HepG2 (cell line): ENCODE results near the gene SLC7A10. TPM values are rescaled to one million over a fixed set of nuclear protein-coding genes. Genes with fewer than 3 reads are reported as not detected.

Experiments used
- ATAC-seq: fragments of 200-7000 bp; cut with Tn5 transposase; 3 replicates; pipeline ENCODE4 v1.9.1; 2020; ENCODE audit warnings: mild to moderate bottlenecking, moderate library complexity
- BruUV-seq: library from RNA; stranded (reverse); fragments of 400-500 nt; replicated peaks from 2 replicates; lab custom pipeline; 2021; lab: Mats Ljungman, UMichigan
- CTCF ChIA-PET: fragments of 300-600 bp; formaldehyde crosslinking; extraction: SDS; loops from one replicate; lab custom pipeline; 2021; ENCODE audit warnings: low total read pairs, inconsistent platforms, low intra/inter-chr PET ratio; lab: Yijun Ruan, JAX
- POLR2A ChIA-PET: fragments of 350-600 bp; sonication (Branson Sonifier 250); formaldehyde crosslinking; loops from one replicate; lab custom pipeline; 2020; ENCODE audit warnings: antibody characterized with exemption, inconsistent platforms; lab: Yijun Ruan, JAX
- DNase-seq: peaks from one replicate; pipeline ENCODE4 v3.0.0-alpha.2; 2015; ENCODE audit warnings: low spot score
- FAIRE-seq: peaks from 3 replicates; lab custom pipeline; 2011; peaks lifted over from hg19 to GRCh38; lab: Jason Lieb, UNC
- H2AFZ ChIP-seq: one replicate; pipeline ENCODE4 v1.6.1; 2011; ENCODE audit warnings: low read length, inconsistent platforms
- H3K27ac ChIP-seq: fragments of 300-600 bp; 3 replicates; pipeline ENCODE4 v1.8.0; 2011; ENCODE audit warnings: mixed run types, mild to moderate bottlenecking, mixed read lengths, low read length, inconsistent platforms; ENCODE audit not compliant: insufficient read depth; ENCODE audit errors: extremely low read length
- H3K27me3 ChIP-seq, 2 experiments: fragments of 200-600 bp in 1 of 2; 2 replicates in 1 of 2; 3 replicates in 1 of 2; pipeline versions ENCODE4 v1.6.0 to v1.8.0; 2011; ENCODE audit warnings: low read length in 2 of 2, mild to moderate bottlenecking in 2 of 2, moderate library complexity in 2 of 2, inconsistent platforms in 1 of 2; ENCODE audit not compliant: insufficient read depth in 2 of 2, control insufficient read depth in 1 of 2
- H3K36me3 ChIP-seq, 2 experiments: fragments of 200-600 bp in 1 of 2; replicated peaks in 1 of 2; 2 replicates in 1 of 2; 3 replicates in 1 of 2; pipeline versions ENCODE4 v1.5.1 to v1.8.0; 2011; ENCODE audit warnings: low read length in 2 of 2, inconsistent platforms in 1 of 2; ENCODE audit not compliant: insufficient read depth in 2 of 2, control insufficient read depth in 1 of 2
- H3K4me1 ChIP-seq: 2 replicates; pipeline ENCODE4 v1.5.1; 2012; ENCODE audit warnings: low read length, inconsistent platforms; ENCODE audit not compliant: insufficient read depth
- H3K4me2 ChIP-seq: 2 replicates; pipeline ENCODE4 v1.6.0; 2011; ENCODE audit warnings: low read depth, low read length, inconsistent platforms
- H3K4me3 ChIP-seq, 3 experiments: fragments of 200-600 bp in 1 of 3; sonication (generic), shearing (Covaris generic) in 1 of 3; replicated peaks in 1 of 3; 2 replicates each; pipeline ENCODE4 v1.5.1; 2011 to 2016; ENCODE audit warnings: low read length in 3 of 3, inconsistent platforms in 2 of 3, low read depth in 2 of 3, mild to moderate bottlenecking in 2 of 3, control low read depth in 1 of 3, mixed read lengths in 1 of 3; ENCODE audit not compliant: insufficient read depth in 1 of 3
- H3K79me2 ChIP-seq: one replicate; pipeline ENCODE4 v1.6.1; 2011; ENCODE audit warnings: low read length, inconsistent platforms; ENCODE audit not compliant: insufficient read depth
- H3K9ac ChIP-seq: 2 replicates; pipeline ENCODE4 v1.6.0; 2011; ENCODE audit warnings: mild to moderate bottlenecking, low read depth, low read length, inconsistent platforms; ENCODE audit not compliant: insufficient read depth
- H3K9me3 ChIP-seq: 2 replicates; pipeline ENCODE4 v1.5.1; 2012; ENCODE audit warnings: mild to moderate bottlenecking, low read length
- H4K20me1 ChIP-seq: 2 replicates; pipeline ENCODE4 v1.6.0; 2011; ENCODE audit warnings: inconsistent platforms, mild to moderate bottlenecking, low read length, moderate library complexity; ENCODE audit not compliant: insufficient read depth
- ATF3 ChIP-seq: sonication (generic); formaldehyde crosslinking; IDR thresholded peaks from 2 replicates; pipeline ENCODE4 v1.4.0; 2020; ENCODE audit warnings: missing genetic modification reagents
- BHLHE40 ChIP-seq: IDR thresholded peaks from 2 replicates; pipeline ENCODE4 v1.6.1; 2011; ENCODE audit warnings: low read length, improper control_type of control experiment
- CSRNP2 ChIP-seq: sonication (generic); formaldehyde crosslinking; conservative IDR thresholded peaks from 2 replicates; pipeline ENCODE4 v1.8.0; 2022; ENCODE audit warnings: low read depth, missing genetic modification reagents
- EEA1 ChIP-seq: sonication (generic); formaldehyde crosslinking; IDR thresholded peaks from 2 replicates; pipeline ENCODE4 v1.5.1; 2020; ENCODE audit warnings: mild to moderate bottlenecking, missing genetic modification reagents, borderline replicate concordance
- EZH2 ChIP-seq: conservative IDR thresholded peaks from 2 replicates; pipeline ENCODE4 v1.6.1; 2012; ENCODE audit warnings: mild to moderate bottlenecking, low read depth, low read length, moderate library complexity
- KDM6A ChIP-seq: IDR thresholded peaks from 2 replicates; pipeline ENCODE4 v1.6.1; 2016; ENCODE audit warnings: low read depth
- NONO ChIP-seq, 2 experiments: fragments of 450-650 bp in 1 of 2; sonication (generic) in 1 of 2; formaldehyde crosslinking in 1 of 2; IDR thresholded peaks in 1 of 2; conservative IDR thresholded peaks in 1 of 2; 2 replicates each; pipeline versions ENCODE4 v1.6.1 to v1.8.0; 2017 to 2022; ENCODE audit warnings: mild to moderate bottlenecking in 1 of 2, missing genetic modification reagents in 1 of 2, moderate library complexity in 1 of 2
- SMARCE1 ChIP-seq: fragments of 450-650 bp; IDR thresholded peaks from 2 replicates; pipeline ENCODE4 v1.6.1; 2017; ENCODE audit warnings: borderline replicate concordance
- USF2 ChIP-seq, 2 experiments: sonication (generic) in 1 of 2; formaldehyde crosslinking in 1 of 2; IDR thresholded peaks; 2 replicates each; pipeline versions ENCODE4 v1.5.1 to v1.6.1; 2011 to 2020; ENCODE audit warnings: borderline replicate concordance in 1 of 2, low read depth in 1 of 2, low read length in 1 of 2, mild to moderate bottlenecking in 1 of 2, missing genetic modification reagents in 1 of 2, moderate library complexity in 1 of 2
- ZNF362 ChIP-seq: sonication (generic); formaldehyde crosslinking; IDR thresholded peaks from 2 replicates; pipeline ENCODE4 v1.4.0; 2020; ENCODE audit warnings: missing genetic modification reagents, mild to moderate bottlenecking, borderline replicate concordance
- ZNF614 ChIP-seq: IDR thresholded peaks from 2 replicates; pipeline ENCODE4 v1.6.1; 2018; ENCODE audit warnings: missing biosample characterization, missing genetic modification reagents, inconsistent platforms, borderline replicate concordance
- WGBS: methylation state at CpG from one replicate; pipeline ENCODE4 v1.1.6; 2017; ENCODE audit warnings: low lambda C conversion rate; 5-methylcytosine and 5-hydroxymethylcytosine counted together
- in situ Hi-C: cut with HindIII; loops from 2 replicates; pipeline ENCODE4 v1.10.0; 2017; ENCODE audit warnings: low pct_unique_long_range_greater_than_20kb; ENCODE audit not compliant: extremely low pct_ligation_motif_present
- intact Hi-C: fragments of 100-400 bp; cut with micrococcal nuclease; formaldehyde crosslinking; loops from one replicate; pipeline ENCODE4 v1.10.0; 2022; ENCODE audit not compliant: unreplicated experiment
- polyA plus RNA-seq, 8 experiments: library from polyadenylated mRNA; depleted of rRNA in 3 of 8; stranded (reverse) in 7 of 8; unstranded in 1 of 8; fragments of >200 nt; fragmentation: Illumina TruSeq in 4 of 8; extraction: Trizol in 4 of 8; gene quantifications; 2 replicates each; pipeline versions ENCODE4 v1.2.1 to v1.2.3, GENCODE V29; 2011 to 2016; ENCODE audit warnings: low read depth in 4 of 8, missing spikeins in 1 of 8, mixed read lengths in 1 of 8; ENCODE audit not compliant: insufficient read depth in 1 of 8
- total RNA-seq, 5 experiments: library from RNA; depleted of rRNA; stranded (reverse); fragments of >200 nt; fragmentation: Illumina TruSeq; extraction: Trizol; gene quantifications; 2 replicates each; pipeline ENCODE4 v1.2.3, GENCODE V29; 2016; ENCODE audit warnings: low read depth in 1 of 5

The SLC7A10 gene
- total and polyA plus RNA-seq, 2 of the 13 experiments (the other 11 are each of a cell fraction or from before 2014, with no cell fraction given): 1.1 to 2.2 TPM

- BruUV-seq: no TSS peak
- Histone ChIP-seq H3K4me3 (no peak overlapping the region), H3K4me2 (no peak overlapping the region), H3K27ac (no peak overlapping the region), H2AFZ (no peak overlapping the region), H4K20me1 (no peaks in the 10 kb centered on the region), H3K79me2 (no peaks in the 10 kb centered on the region), H3K36me3 (no peaks in the 10 kb centered on the region)
- in situ Hi-C loops: no loop called here
- 26% methylated on average over 9 of the region's 13 CpGs for WGBS
- intact Hi-C loops: no loop called here
- CTCF ChIA-PET: no interaction called here
- DNase-seq (no peak), FAIRE-seq (no peak)
- TF ChIP-seq BHLHE40 (peak; percentile 55; the same call in 1 of the 2 replicates), KDM6A (no peak), USF2 (IDR thresholded peaks at IDR 0.05; ENCODE audit: low read depth, low read length) (0 out of 2 replicates have a peak, but pooled peaks have one; percentile 7), USF2 (CRISPR knock-in tag; IDR thresholded peaks at IDR 0.05; ENCODE audit: borderline replicate concordance) (peak; percentile 36; the same call in 1 of the 2 replicates)
- TF ChIP-seq, all 625 proteins: peak for 2
- peak; percentile 8; the same call in 1 of the 3 replicates for ATAC-seq
- H3K9ac ChIP-seq: no peak overlapping the region
- POLR2A ChIA-PET: interaction anchor here (0.8 to 1.5 kb wide), 4 partner anchors 13 to 48 kb away, joined by 3 to 5 read pairs (median 4); partner anchors contain the start of gene CEBPA
- peaks cover 49% of the 10 kb centered on the region for H3K4me1 ChIP-seq
- peaks cover 5% of the 10 kb centered on the region for H3K9me3 ChIP-seq
- peaks cover 9 to 26% of the 10 kb centered on the region in 2 experiments; a peak in 4 of 5 replicates for H3K27me3 ChIP-seq
Observed at GRCh38 chr19:33254245-33254824, 28.7 kb upstream of the SLC7A10 start.

- FAIRE-seq: no peak
- intact Hi-C loops (no loop called here), in situ Hi-C loops (no loop called here)
- Histone ChIP-seq H3K9me3 (peaks cover 4% of the 10 kb centered on the region), H3K79me2 (no peaks in the 10 kb centered on the region), H2AFZ (no peak overlapping the region), H3K9ac (no peak overlapping the region), H3K36me3 (no peaks in the 10 kb centered on the region), H3K4me1 (peaks cover 63% of the 10 kb centered on the region), H4K20me1 (no peaks in the 10 kb centered on the region), H3K4me3 (no peak overlapping the region), H3K4me2 (no peak overlapping the region), H3K27me3 (peaks cover 9 to 26% of the 10 kb centered on the region in 2 experiments; a peak in 4 of 5 replicates), H3K27ac (no peak overlapping the region)
- WGBS: no CpG with 5 or more reads among the region's 8 CpGs
- no peak for DNase-seq
- no peak for ATAC-seq
- no TSS peak for BruUV-seq
- CTCF ChIA-PET: no interaction called here
- POLR2A ChIA-PET: interaction anchor here (1.5 kb wide), 1 partner anchor 22 kb away, joined by 5 read pairs; no protein-coding TSS in a partner anchor
- TF ChIP-seq EZH2 (no peak), ATF3 (CRISPR knock-in tag) (no peak), NONO (IDR thresholded peaks at IDR 0.05) (no peak), NONO (CRISPR knock-in tag; conservative IDR thresholded peaks at IDR 0.05) (no peak), ZNF614 (CRISPR knock-in tag) (no peak), CSRNP2 (CRISPR knock-in tag) (no peak), EEA1 (no peak), ZNF362 (no peak), SMARCE1 (no peak)
Observed at GRCh38 chr19:33252971-33253370, 27.3 kb upstream of the SLC7A10 start.
